Measurements from ENCODE around the gene TRAIP. TPM values are rescaled to one million over a fixed set of nuclear protein-coding genes. Genes with fewer than 3 reads are reported as not detected.

Gene TRAIP
- total RNA-seq, 4 donors from 2014 or later = 2.3 to 10.1 (median 4.1) TPM

DNA sequence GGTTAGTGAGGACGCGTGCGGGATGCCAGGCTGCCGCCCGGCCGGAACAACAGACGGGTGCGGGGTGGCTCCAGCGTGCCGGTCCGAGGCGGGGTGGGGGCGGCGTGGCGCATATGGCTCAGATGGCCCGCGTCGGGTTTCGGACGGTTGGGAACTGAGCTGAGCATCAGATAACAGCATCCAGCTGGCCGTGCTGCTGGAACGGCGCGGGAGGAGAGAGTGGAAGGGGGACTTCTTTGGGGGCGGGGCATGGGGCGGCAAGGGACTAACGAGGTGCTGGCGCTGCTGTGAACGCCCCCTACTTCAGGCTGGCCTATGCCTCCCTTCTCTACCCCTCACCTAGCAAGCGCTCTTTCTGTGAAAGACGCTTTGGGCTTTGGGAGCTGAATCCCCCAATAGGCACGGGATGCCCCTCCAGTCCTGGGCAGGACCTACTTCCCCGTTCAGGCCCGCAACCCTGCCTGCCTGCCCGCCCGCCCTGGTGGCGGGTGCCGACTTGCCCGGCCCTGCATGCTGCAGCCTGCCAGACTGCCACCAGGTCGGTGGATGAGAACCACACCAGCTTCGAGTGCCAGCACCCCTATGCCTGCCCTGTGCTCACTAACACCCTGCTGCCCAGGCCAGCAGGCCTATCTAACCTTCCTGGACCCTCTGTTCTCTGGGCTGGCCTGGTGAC lies 52.8 kb downstream of the TRAIP start:
- Histone ChIP-seq H3K27me3 (peaks cover 0 to 2% (median 0%) of the 10 kb centered on the region in 4 donors), H3K27ac (peak overlapping the region; percentile 96 to 98 (median 97)), H3K4me3 (peak overlapping the region; percentile 87 to 93 (median 90)), H3K36me3 (peaks cover 0 to 11% (median 0%) of the 10 kb centered on the region in 3 donors), H3K4me1 (peaks cover 51 to 74% (median 52%) of the 10 kb centered on the region in 3 donors), H3K9me3 (no peaks in the 10 kb centered on the region)
- intact Hi-C loops (cut with DNase I) = loop anchor here (2.0 to 5.0 kb wide), 2 partner anchors 35 to 99 kb away; partner anchors contain the start of gene MST1R
- TF ChIP-seq CTCF (IDR thresholded peaks at IDR 0.05) (peak in 3 of 6 experiments; percentile 20 to 54 (median 42)), POLR2A (IDR thresholded peaks at IDR 0.05) (no peak)
- DNase-seq = no peak
- 0% methylated on average over 5 to 9 of the region's 41 CpGs for WGBS, 2 donors

- peaks cover 0 to 5% (median 0%) of the 10 kb centered on the region in 3 donors for H3K36me3 ChIP-seq
- H3K4me3 ChIP-seq = peak within 1 kb of the TSS; percentile 87 to 93 (median 90)
- WGBS, 2 donors = 1% methylated on average over 14 of the region's 71 CpGs; no CpG with 5 or more reads in 1 of the 2 donors
- H3K27me3 ChIP-seq = peaks cover 0 to 2% (median 0%) of the 10 kb centered on the region in 4 donors
- H3K4me1 ChIP-seq = peaks cover 49 to 67% (median 52%) of the 10 kb centered on the region in 3 donors
- no peaks in the 10 kb centered on the region for H3K9me3 ChIP-seq
- peak within 1 kb of the TSS; percentile 96 to 98 (median 97) for H3K27ac ChIP-seq
- peak; percentile 69 for DNase-seq
- intact Hi-C loops (cut with DNase I) = loop anchor here (2.0 to 5.0 kb wide), 2 partner anchors 36 to 99 kb away; partner anchors contain the start of gene MST1R
- TF ChIP-seq POLR2A (IDR thresholded peaks at IDR 0.05) (peak in 2 of 4 donors; percentile 80 to 81), CTCF (IDR thresholded peaks at IDR 0.05) (peak; percentile 89 to 95 (median 92))
Observed at GRCh38 chr3:49802719-49803464, 53.5 kb downstream of the TRAIP start, which contains the start of gene INKA1. Gene INKA1, plus strand, starts transcription at chr3:49803261. Its CDS starts 132 bp downstream, at chr3:49803393.

GRCh38 chr3:49801160-49801559 lies 55.2 kb downstream of the TRAIP start:
- peaks cover 0 to 5% (median 0%) of the 10 kb centered on the region in 3 donors for H3K36me3 ChIP-seq
- H3K27ac ChIP-seq = no peak overlapping the region
- TF ChIP-seq CTCF (IDR thresholded peaks at IDR 0.05) = no peak
- TF ChIP-seq POLR2A (IDR thresholded peaks at IDR 0.05) = no peak
- peaks cover 0 to 2% (median 0%) of the 10 kb centered on the region in 4 donors for H3K27me3 ChIP-seq
- no peaks in the 10 kb centered on the region for H3K9me3 ChIP-seq
- intact Hi-C loops (cut with DNase I) = loop anchor here (5.0 kb wide), 1 partner anchor 101 kb away; the partner anchor contains the start of gene MST1R
- H3K4me1 ChIP-seq = peaks cover 33 to 49% (median 38%) of the 10 kb centered on the region in 3 donors
- no peak for DNase-seq
- H3K4me3 ChIP-seq = no peak overlapping the region
- 90% methylated on average over 2 of the region's 2 CpGs for WGBS, 2 donors

- H3K4me3 ChIP-seq = no peak within 1 kb of the TSS
- no peaks in the 10 kb centered on the region for H3K9me3 ChIP-seq
- H3K4me1 ChIP-seq = peaks cover 20 to 35% (median 24%) of the 10 kb centered on the region in 3 donors
- peaks cover 0 to 2% (median 0%) of the 10 kb centered on the region in 4 donors for H3K27me3 ChIP-seq
- 53 to 62% methylated on average over 3 to 4 of the region's 4 CpGs for WGBS, 2 donors
- TF ChIP-seq POLR2A (IDR thresholded peaks at IDR 0.05) (no peak), CTCF (IDR thresholded peaks at IDR 0.05) (no peak)
- peak within 1 kb of the TSS in 1 of 4 donors; percentile 42 for H3K27ac ChIP-seq
- intact Hi-C loops (cut with DNase I) = loop anchor here (5.0 kb wide), 1 partner anchor 103 kb away; the partner anchor contains the start of gene MST1R
- no peak for DNase-seq
- H3K36me3 ChIP-seq = peaks cover 0 to 5% (median 0%) of the 10 kb centered on the region in 3 donors
Observed at GRCh38 chr3:49799761-49800160, 56.6 kb downstream of the TRAIP start, which contains the start of gene CDHR4. Gene CDHR4, minus strand, starts transcription at chr3:49799873. Its CDS starts 61 bp downstream, at chr3:49799812.
